D341Med (cell line): ENCODE results near the gene SLC25A21.

Experiments used
- DNase-seq: peaks from one replicate; pipeline ENCODE4 v3.0.0; 2012; ENCODE audit warnings: low spot score

Gene SLC25A21

DNA sequence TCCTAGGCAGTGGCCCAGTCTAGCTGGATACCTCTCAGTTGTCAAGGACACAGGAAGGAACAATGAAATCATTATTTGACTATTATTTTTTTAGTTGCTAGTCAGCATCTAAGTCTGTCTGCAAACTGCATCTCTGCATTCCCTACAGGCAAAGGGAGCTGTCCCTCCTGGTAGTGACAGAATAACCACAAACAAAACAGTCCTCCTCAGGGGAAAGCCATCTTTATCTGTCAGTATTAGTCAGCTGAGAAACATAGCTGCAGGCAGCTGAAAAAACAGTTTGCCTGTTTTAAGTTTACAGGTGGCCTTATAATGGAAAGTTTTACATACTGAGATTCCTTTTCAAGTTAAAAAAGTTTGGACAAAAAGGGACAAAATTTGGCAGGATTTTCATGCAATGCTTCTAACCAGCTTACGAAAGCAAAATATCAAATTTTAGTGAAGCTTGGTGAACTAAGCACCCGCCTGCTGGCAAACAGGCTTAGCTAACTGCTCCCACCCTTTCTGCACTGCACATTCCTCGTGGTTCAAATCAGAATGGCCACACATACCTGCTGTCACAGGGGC is 29.5 kb downstream of the SLC25A21 start:
- DNase-seq, result no peak

DNA sequence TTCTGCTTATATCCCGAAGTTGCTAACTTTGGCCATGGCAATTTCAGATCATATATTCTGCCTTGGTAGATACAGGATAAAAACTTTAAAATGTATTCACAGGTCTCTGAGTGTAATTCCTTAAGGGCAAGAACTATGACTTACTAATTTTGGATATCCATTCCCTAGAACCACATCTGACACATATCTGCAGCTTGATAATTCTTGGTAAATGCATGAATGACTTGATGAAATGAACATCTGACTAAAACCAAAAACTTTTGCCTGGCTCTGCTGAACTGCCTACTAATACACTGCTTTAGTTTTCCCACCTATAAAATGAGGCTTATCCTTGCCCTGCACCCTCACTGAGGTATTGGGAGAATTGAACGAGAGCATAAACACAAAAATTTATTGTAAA is 32.2 kb downstream of the SLC25A21 start:
- DNase-seq, result no peak

DNA sequence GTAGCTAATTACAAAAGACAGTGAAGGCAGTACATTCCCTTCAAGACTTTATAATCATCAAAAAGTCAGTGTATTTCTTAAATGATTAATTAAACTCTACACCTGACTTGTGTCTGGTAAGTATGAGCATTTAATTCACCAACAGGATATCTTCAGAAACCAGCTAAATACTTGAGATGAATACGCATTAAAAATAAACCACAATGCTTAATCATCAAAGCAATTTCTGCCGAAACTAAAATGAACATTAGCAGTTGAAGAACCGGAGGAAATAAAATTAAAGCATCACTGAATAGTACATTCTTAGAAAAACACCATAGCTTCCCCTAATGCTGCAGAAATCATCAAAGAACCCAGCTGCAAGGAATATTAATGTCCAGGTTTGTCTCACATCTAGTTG is 32.7 kb downstream of the SLC25A21 start:
- DNase-seq, result no peak

DNA sequence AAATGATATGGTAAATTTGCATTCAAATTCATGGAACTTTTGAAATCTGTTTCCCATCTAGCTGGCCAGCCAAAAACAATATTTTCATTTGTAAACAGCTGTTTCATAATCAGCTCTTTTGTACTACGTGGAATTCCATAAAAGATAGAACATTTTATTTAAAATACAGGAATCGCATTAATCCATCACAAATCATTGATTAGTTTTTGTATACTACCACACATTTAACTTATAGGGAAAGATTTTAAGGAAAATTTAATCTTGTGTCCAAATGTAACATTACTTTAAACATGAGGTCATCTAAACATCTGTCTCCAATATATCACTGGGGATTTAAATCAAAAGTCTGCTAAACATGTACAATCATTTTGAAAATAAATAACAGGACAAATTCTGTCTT is 33.5 kb downstream of the SLC25A21 start:
- DNase-seq, result no peak

DNA sequence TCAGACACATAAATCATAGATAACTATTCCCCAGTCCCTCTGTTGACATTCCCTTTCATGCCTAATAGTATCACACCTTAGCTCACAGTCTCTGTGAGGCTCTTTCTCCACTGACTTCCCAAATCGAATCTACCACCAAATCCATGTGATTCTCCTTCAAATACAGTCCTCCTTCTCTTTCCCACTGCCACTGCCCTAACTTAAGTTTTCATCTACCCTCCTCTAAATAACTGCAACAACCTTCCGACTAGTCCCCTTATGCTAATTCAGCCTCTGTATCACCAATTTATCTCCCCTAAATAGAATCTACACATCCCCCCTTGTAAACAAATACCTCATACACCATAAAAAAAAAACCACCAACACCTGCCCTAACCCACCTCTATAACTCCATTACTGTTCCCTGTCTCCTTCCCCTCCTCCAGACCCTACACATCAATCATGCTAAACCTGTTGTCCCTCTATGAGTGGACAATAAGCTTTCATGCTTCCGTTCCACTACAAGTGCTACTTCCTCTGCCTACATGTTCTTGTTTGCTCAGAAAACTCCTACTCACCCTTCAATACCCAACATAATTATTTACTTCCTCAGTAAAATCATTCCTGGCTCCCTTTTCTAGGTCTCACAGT is 39.0 kb downstream of the SLC25A21 start:
- DNase-seq, result no peak

DNA sequence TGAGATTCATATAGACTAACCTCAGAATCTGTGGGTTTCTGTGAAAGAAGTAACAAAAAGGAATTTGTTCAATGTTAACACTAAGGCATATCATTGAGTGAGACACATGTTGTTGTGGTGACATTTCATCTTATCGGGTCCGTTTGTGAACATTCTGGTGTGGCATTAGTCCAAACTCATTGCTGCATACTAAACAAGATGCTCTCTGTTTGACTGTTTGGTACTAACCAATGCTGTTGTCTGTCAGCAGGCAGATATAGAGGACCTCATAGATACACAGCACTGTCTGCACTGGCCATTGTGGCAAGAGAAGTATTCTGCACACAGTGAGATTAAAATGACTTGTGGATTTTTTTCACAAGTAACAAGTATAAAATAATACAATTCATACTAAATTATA is 41.2 kb downstream of the SLC25A21 start:
- DNase-seq, result no peak

DNA sequence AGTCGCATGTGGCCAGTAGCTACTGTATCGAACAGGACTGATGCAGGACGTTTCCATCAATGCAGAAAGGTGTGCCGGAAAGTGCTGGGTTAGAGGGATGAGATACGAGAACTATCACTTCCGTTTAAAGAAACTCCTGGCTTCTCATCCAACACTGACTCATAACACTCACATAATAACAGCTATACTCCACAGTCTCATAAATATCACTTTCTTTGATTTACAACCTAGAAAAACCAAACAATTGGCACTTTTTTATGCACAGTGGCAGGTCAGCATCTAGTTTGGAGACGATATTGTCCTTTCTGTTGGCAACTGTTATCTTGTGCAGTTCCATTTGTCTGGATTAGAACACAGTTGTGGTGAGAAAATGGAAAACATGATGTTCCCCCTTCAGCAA is 43.4 kb downstream of the SLC25A21 start:
- DNase-seq, result no peak

DNA sequence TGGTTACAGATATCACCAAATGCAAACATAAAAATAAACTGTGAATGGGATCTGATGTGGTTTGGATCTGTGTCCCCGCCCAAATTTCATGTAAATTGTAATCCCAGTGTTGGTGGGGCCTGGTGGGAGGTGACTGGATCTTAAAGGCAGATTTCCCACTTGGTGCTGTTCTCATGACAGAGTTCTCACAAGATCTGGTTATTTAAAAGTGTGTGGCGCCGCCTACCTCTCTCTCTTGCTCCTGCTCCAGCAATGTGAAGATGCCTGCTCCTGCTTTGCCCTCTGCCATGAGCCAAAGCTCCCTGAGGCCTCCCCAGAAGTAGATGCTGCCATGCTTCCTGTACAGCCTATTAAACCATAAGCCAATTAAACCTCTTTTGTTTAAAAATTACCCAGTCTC is 47.8 kb downstream of the SLC25A21 start:
- no peak for DNase-seq

DNA sequence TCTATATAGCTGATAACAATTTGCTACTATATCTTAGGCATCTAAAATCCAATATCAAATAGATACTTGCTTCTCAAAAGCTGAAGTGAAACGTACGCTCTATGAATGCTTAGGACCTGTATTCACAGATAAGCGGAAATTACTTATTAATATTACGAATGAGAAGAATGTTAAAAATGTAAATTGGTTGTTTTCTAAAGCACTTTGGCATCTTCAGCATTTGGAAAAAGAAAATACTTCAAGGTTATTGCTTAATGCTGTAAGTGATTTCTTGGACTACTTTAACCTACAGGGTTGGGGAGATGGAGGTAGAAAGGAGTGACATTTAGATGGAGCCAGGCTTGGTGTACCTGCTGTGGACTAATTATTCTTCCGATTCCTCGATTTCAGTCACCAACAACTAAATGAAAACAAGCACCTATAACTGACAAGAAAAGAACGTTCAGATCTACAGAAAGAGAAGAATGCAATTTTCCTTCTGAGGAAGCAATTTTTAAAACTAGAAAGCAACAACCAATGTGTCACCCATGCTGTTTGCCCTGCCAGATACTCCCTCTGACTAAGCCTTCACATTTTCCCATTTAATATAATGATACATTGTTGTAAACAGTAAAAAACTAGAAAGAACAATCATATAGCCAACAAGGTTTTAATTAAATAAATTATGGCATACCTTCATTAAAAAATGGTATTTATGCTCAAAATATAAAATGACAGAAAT is 49.3 kb downstream of the SLC25A21 start:
- DNase-seq, result no peak

DNA sequence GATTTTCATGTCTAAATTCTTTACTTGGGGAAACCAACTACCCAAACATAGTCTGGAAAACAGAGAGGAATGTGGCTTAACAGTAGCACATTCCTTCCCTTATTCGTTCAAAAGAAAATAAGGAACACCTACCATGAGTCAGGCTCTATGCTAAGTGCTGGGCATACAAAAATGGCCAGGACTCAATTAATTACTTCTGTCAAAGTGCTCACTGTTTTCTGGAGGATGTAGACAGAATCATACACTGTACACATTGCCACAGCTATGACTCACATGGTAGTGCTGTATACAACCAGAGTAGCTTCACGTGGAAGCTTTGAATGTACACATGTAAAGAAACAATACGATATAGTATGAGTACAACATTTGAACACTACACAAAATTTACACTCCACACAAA is 50.1 kb downstream of the SLC25A21 start:
- DNase-seq, result no peak

DNA sequence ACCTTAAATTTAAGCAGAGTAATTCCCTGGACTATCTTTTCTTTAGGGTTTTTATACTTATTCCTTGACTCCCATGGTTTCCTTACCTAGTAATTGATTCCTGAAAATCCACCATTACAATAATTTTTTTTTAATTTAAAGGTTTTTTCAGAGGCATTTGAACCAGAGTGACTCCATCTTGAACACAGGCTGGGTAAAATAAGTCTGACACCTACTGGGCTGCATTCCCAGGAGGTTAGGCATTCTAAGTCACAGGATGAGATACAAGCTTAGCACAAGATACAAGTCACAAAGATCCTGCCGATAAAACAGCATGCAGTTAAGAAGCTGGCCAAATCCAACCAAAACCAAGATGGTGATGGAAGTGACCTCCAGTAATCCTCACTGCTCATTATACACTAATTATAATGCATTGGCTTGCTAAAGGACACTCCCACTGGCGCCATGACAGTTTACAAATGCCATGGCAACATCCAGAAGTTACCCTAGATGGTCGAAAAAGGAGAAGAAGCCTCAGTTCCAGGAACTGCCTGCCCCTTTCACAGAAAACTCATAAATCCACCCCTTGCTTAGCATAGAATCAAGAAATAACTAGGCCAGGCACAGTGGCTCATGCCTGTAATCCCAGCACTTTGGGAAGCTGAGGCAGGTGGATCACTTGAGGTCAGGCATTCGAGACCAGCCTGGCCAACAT is 53.6 kb downstream of the SLC25A21 start:
- no peak for DNase-seq

DNA sequence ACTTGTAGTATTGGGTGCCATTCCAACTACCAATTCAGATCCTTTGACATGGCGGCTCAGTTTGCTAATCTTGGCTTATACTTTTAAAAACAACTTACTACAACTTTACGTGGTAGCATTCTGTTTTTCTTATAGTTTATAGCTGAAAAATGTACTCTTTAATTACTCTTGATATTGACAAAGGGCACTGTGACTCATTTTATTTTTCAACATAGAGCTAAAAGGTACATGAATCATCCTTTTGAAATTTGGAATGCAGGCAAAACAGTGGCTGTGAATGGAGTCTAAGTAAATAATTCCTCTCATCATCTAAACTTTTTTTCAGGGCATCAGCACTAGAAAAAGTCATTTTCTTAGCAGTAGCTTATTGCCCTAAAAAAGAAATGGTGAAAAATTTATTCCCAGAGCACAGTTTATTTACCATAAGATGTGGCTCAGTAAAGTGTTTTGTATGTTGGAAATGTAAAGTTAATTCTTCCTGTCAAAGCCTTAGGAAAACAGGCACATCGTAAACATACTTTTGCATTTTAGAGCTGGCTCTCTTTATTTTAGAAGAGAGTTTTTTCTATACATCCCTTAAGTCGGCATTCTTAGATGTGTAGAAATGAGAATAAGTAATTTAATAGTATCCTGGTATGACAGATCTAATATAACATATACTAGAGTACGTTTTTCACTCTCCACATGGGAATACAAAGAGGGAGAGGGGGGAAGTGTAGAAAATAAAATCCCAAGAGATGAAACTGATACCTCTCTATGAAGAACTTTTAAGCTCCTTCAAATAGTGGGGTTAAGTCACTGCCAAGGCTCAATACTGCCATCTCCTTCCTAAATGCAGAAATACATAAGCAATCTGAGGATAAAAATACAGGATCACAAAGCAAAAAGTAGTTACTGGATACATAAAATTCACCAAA is 55.2 kb downstream of the SLC25A21 start:
- no peak for DNase-seq

DNA sequence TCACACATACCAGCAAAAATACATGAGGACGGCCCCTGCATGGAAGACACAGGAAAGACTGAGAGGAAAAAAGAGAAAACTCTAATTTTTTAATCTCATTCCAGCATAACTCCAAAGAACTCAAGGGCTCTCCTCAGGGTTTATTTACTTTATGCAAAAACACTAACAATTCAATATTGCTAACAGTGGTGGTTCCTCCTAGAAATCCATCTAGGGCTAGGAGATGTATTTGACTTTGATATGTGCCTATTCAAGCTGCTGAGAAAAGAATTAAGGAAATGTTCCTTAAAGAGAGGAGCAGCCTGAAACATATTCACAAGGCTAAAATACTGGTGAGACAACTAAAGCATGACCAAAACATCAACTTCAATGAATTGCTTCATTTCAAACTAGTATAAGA is 57.0 kb downstream of the SLC25A21 start:
- no peak for DNase-seq

DNA sequence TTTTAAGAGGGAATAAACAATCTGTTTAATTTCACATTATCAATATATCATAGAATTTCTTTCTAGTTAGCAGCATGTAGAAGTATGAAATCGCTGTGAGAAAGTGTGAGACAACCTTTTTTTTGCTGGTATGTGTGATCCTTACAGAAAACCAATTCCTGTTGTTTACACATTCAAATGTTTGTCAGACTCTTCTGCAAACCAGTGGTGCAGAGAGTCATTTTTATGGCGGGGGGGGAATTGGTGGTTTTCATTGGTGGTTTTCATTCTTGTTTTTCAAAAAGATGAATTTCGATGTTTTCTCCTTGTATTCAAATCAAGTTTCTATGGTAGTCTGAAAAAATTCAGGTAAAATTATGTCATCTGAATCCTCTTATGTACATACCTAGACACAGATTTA is 57.8 kb downstream of the SLC25A21 start:
- DNase-seq, result no peak

DNA sequence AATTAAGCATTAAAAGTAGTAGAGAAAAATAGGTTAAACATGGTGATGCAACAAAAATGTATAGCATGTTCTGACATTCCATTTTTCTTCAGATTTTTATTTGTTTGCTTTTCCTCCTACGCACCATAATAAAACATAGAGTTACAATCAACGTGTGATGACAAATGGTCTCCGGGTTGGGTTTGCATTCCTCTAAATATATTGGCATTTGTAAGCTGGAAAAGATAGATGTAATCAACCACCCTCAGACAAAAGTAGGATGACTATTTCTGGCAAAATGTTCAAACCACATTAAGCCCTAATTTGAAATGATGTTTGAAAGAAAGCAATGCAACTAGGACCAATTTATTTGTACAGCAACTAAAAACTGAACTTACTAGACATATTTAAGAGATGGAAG is 58.4 kb downstream of the SLC25A21 start:
- no peak for DNase-seq

DNA sequence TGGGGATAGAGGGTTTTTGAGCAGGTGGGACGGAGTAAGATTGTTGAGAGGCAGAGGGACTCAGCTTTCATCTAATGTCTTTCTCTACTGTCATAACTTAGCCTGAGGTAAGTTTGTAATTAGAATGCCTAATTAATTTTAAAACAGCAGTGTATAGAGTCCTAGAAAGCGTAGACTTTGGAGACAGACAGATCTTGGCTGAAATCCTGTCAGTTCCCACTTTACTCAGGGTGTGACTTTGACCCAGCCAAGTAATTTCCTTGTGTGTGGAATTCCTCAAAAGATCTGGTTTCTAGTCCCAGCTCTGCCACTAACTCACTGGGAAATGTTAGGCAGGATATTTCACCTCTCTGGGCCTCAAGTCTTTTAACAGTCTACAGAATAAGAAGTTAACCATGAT is 74.3 kb downstream of the SLC25A21 start:
- DNase-seq, result no peak

DNA sequence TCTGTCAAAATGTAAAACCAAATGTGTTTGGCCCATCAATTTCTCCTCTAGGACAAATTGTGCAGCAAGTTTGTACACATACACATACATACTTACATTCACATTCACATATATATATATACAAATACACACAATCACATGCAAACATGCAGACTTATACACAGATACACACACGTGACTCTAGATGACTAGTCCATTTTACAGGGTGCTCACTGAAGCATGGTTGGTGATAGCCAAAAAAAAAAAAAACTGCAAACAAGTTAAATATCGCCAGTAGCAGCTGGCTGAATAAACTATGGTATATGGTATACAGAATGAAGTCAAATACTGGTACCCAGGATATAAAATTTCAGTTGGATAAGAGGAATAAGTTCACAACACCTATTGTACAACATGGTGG is 77.9 kb downstream of the SLC25A21 start:
- DNase-seq, result no peak

DNA sequence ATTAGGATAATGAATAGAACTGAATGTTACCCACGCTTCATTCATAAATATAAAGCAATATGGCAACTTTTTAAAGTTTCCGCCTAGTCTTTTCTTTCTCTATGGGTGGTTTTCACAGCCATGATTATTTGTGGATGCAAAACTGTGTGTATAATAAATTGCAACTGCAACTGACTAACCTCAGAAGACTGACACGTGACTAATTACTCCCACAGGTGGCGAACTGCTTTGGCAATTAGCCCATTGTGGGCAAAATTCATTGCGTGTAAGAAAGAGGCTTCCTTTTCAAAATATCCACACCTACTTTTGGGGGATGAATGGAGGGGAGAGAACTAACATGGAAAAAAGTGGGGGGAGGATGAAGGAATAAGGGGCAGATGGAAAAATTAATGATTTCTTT is 79.0 kb downstream of the SLC25A21 start:
- DNase-seq, result no peak

DNA sequence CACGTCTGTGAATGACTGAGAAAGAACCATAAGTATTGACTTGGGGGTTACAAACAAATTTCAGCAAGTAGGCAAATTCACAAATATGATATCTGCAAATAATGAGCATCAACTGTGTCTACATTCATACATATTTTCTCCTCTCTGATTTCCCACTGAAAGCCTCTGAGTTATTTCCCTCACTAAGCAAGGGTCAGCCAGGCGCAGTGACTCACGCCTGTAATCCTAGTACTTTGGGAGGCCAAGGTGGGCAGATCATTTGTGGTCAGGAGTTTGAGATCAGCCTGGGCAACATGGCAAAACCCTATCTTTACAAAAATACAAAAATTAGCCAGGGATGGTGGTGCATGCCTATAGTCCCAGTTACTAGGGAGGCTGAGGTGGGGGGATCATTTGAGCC is 80.8 kb downstream of the SLC25A21 start:
- DNase-seq, result no peak

DNA sequence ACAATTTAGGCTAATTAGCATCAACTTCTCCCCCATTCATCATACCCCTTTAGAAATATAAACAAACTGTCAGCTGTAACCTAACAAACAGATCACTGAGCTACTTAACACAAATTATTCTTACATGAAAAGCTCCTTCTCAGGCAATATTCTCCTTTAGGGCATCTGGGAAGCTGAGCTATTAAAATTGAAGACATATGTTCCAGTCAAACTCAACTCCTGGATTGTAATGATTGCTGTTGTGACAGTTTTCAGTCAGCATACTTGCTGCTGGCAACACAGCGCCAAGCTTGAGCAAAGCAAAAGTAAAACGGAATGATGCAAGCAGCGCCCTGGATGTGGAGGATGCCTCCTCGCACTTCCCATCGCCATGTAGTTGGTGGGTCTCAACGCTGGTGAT is 82.4 kb downstream of the SLC25A21 start:
- DNase-seq, result no peak

DNA sequence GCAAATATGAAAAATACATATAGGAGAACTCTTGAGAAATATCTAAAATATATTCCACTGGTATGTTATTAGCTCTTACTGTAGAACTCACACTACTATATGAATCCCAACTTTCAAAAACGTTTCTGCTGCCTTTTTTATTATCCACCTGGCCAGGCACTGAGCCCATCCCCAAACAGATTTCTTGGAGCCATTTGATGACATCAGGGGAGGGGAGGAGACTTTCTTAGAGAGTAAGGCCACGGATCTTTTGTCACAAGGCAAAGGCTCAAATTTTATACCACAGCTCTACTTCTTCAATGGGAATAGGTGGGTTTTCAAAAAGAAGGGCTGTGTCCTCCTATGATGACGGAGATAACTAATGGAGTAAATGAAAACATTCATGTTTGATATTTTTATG is 83.0 kb downstream of the SLC25A21 start:
- DNase-seq, result no peak
